ENCODE results near the gene TMEM30B.

The TMEM30B gene

DNA sequence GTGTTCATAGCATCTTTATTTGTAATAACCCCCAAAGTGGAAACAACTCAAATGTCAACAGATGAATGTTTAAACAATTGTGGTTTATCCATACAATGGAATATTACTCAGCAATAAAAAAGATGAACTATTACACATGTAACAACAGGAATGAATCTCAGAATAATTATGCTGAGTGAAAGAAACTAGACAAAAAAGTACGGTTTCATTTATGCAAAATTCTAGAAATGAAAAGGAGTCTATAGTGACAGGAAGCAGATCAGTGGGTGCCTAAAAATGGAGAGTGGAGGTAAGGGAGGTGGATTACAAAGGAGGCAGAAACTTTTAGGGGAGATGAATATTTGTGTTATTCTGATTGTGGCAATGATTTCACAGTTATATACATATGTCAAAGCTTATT is 45.0 kb upstream of the TMEM30B start:
- ChIA-PET POLR2A (no interaction called here), CTCF (no interaction called here)
- TF ChIP-seq, protein P1, sequence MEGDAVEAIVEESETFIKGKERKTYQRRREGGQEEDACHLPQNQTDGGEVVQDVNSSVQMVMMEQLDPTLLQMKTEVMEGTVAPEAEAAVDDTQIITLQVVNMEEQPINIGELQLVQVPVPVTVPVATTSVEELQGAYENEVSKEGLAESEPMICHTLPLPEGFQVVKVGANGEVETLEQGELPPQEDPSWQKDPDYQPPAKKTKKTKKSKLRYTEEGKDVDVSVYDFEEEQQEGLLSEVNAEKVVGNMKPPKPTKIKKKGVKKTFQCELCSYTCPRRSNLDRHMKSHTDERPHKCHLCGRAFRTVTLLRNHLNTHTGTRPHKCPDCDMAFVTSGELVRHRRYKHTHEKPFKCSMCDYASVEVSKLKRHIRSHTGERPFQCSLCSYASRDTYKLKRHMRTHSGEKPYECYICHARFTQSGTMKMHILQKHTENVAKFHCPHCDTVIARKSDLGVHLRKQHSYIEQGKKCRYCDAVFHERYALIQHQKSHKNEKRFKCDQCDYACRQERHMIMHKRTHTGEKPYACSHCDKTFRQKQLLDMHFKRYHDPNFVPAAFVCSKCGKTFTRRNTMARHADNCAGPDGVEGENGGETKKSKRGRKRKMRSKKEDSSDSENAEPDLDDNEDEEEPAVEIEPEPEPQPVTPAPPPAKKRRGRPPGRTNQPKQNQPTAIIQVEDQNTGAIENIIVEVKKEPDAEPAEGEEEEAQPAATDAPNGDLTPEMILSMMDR (IDR thresholded peaks at IDR 0.05; ENCODE audit: insufficient read depth, low read length, missing control alignments), result no peak

DNA sequence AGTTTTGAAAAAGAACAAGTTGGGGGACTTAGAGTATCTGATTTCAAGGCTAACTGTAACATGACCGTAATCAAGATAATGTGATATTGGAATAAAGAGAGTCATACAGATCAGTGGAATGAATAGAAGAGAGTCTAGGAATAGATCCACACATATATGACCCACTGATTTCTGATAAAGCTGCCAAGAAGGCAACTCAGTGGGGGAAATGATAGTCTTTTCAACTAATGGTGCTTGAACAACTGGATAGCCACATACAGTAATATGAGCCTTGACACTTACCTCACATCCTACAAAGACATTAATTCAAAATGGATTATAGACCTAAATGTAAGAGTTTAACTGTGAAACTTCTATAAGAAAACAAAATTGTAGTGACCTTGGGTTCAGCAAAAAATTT is 44.0 kb upstream of the TMEM30B start:
- POLR2A ChIA-PET, result no interaction called here
- DNase-seq (ENCODE audit: low read depth, low spot score), result no peak
- TF ChIP-seq, protein P1 (IDR thresholded peaks at IDR 0.05; ENCODE audit: insufficient read depth, low read length, missing control alignments), result no peak
- CTCF ChIA-PET, result no interaction called here
- H3K4me3 ChIP-seq (ENCODE audit: low read depth, low read length), result no peak overlapping the region

More for the DNA sequence above, 45.0 kb upstream of the TMEM30B start:
- DNase-seq (ENCODE audit: low read depth, low spot score), result no peak
- no peak overlapping the region for H3K4me3 ChIP-seq (ENCODE audit: low read depth, low read length)

DNA sequence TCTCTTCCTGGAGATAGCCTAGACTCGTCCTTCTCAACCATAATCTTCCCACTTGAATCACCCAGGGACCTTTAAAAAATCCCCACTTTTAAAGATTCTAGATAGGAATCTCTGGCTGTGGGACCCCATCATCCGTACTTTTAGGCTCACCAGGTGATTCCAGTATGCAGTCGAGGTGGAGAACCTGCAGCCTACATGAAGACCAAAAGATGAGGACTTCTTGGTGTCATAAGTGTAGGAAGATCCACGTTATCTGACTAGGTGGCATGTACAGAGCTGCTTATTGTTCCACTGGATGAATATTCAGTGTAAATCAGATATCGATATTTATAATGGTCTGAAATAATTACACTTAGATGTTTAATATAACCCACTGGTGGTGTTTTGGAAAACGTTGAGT is 42.8 kb upstream of the TMEM30B start:
- CTCF ChIA-PET, result no interaction called here
- no peak for DNase-seq (ENCODE audit: low read depth, low spot score)
- H3K4me3 ChIP-seq (ENCODE audit: low read depth, low read length), result no peak overlapping the region
- POLR2A ChIA-PET, result no interaction called here
- TF ChIP-seq, protein P1 (IDR thresholded peaks at IDR 0.05; ENCODE audit: insufficient read depth, low read length, missing control alignments), result no peak

DNA sequence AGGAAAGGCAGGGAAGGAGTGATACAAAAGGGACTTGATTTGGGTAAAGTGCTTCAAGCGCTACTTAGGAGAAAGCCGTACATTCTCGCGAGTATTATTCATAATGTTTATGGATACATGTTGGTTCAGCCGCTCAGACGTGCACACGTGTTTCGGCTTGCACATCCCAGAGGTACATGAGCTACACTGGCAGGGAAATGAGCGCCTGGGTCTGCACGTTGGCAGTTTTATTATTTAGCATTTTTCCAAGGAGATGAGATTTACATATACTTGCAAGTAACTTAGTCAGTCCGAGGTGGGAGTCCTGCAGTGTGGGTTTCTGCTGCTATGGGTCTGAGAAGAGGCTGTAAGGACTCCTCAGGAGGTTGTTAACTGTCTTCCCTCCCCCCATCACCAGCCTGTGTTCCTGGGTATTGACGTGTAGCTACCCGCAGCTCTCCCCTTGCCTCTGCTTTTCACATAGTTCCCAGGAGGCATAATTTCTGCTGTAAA is 41.7 kb upstream of the TMEM30B start:
- H3K4me3 ChIP-seq (ENCODE audit: low read depth, low read length), result no peak overlapping the region
- TF ChIP-seq, protein P1 (IDR thresholded peaks at IDR 0.05; ENCODE audit: insufficient read depth, low read length, missing control alignments), result no peak
- no peak for DNase-seq (ENCODE audit: low read depth, low spot score)
- POLR2A ChIA-PET, result no interaction called here
- CTCF ChIA-PET, result no interaction called here

DNA sequence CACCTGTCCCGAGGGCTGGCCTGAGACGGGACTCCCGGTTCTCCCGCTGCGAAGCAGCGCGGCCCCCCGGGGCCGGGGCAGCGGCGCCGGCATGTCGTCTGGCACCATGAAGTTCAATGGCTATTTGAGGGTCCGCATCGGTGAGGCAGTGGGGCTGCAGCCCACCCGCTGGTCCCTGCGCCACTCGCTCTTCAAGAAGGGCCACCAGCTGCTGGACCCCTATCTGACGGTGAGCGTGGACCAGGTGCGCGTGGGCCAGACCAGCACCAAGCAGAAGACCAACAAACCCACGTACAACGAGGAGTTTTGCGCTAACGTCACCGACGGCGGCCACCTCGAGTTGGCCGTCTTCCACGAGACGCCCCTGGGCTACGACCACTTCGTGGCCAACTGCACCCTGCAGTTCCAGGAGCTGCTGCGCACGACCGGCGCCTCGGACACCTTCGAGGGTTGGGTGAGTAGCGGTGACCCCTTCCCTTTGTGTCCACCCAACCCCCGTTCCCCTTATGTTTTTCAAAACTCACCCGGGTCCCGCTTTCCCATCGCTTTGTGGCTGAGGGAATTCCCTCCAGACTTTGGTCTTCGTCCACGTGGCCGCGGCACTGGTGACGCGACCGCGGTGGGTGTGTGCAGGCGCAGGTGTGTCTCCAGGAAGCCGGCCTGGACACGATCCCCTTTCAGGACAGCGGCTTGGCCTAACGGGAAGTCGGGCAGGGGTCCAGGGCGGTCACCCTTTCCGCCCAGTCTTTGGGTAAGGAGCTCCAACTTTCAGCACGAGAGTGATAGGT is 41.1 kb upstream of the TMEM30B start:
- DNase-seq (ENCODE audit: low read depth, low spot score), result no peak
- H3K4me3 ChIP-seq (ENCODE audit: low read depth, low read length), result peak overlapping the region; percentile 45; the same call in 1 of the 2 replicates
- ChIA-PET POLR2A (no interaction called here), CTCF (no interaction called here)
- TF ChIP-seq, protein P1 (IDR thresholded peaks at IDR 0.05; ENCODE audit: insufficient read depth, low read length, missing control alignments), result no peak

DNA sequence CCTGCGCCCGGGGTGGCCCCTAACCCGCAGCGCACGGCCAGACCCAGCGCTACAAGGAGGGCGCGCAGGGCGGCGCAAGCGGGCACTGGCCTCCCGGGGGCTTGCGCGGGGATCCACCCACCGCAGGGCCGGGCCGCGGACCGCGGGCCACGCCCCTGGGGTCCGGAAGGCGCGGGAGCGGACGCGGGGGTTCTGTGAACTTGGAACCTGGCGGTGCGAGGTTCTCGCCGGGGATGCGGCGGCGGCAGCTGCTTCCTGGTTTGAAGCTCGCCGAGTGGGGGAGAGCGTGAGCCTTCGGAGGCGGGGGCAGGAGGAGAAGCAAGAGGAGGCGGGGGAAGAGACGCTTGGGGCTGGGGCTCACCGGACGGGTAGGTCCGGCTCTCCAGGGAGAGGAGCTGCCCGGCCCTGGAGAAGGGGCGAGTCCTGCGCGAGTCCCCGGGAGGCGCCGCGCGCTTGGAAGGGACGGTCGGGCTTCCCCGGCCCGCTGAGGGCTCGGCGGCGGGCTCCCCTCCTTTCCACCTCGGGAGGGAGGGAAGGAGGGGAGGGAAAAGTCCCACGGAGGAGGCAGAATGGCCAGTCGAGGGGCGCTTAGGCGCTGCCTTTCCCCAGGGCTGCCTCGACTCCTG is 40.4 kb upstream of the TMEM30B start, which contains the start of gene PRKCH:
TSS of gene PRKCH (plus strand) at position 195 of the 626 bp plus-strand sequence. CDS start 523 bp downstream, outside the sequence.
- peak within 1 kb of the TSS; percentile 45 for H3K4me3 ChIP-seq (ENCODE audit: low read depth, low read length)
- ChIA-PET CTCF (no interaction called here), POLR2A (no interaction called here)
- TF ChIP-seq, protein P1 (IDR thresholded peaks at IDR 0.05; ENCODE audit: insufficient read depth, low read length, missing control alignments), result peak; percentile 2
- no peak for DNase-seq (ENCODE audit: low read depth, low spot score)
